OCI-LY3 (cell line): ENCODE data around the gene NUBP2.

ENCODE experiments used
- H2AFZ ChIP-seq: fragments of 200-600, 300-600 bp; shearing (Covaris generic); 2 replicates; pipeline ENCODE4 v1.6.0; 2014; ENCODE audit warnings: antibody characterized with exemption, low read depth, low read length
- H3K27ac ChIP-seq: fragments of 200-600, 300-600 bp; sonication (generic); 2 replicates; pipeline ENCODE4 v1.5.1; 2014; ENCODE audit warnings: mild to moderate bottlenecking, low read length, moderate library complexity, mixed read lengths
- H3K27me3 ChIP-seq: fragments of 200-600, 300-600 bp; sonication (generic); 2 replicates; pipeline ENCODE4 v1.6.1; 2014; ENCODE audit warnings: low read depth, low read length, mixed read lengths
- H3K36me3 ChIP-seq: fragments of 200-600, 300-600 bp; sonication (generic); replicated peaks from 2 replicates; pipeline ENCODE3; 2014; ENCODE audit warnings: low read depth, low read length, mixed read lengths
- H3K4me1 ChIP-seq: fragments of 300-600, 200-600 bp; sonication (generic); 2 replicates; pipeline ENCODE4 v1.6.1; 2014; ENCODE audit warnings: low read length, mixed read lengths
- H3K4me2 ChIP-seq: fragments of 200-600, 300-600 bp; sonication (generic); 2 replicates; pipeline ENCODE4 v1.6.1; 2014; ENCODE audit warnings: low read length, mixed read lengths
- H3K4me3 ChIP-seq: fragments of 300-600, 200-600 bp; sonication (generic); 2 replicates; pipeline ENCODE4 v1.5.1; 2014; ENCODE audit warnings: antibody characterized with exemption, mild to moderate bottlenecking, low read length, moderate library complexity
- H3K79me2 ChIP-seq: fragments of 300-600, 200-600 bp; shearing (Covaris generic); 2 replicates; pipeline ENCODE4 v1.6.1; 2014; ENCODE audit warnings: mild to moderate bottlenecking, low read length, mixed read lengths
- H3K9ac ChIP-seq: fragments of 300-600, 200-600 bp; shearing (Covaris generic); 2 replicates; pipeline ENCODE4 v1.6.0; 2014; ENCODE audit warnings: mild to moderate bottlenecking, low read length, moderate library complexity
- H3K9me3 ChIP-seq: fragments of 200-600, 300-600 bp; shearing (Covaris generic); 2 replicates; pipeline ENCODE4 v1.6.1; 2014; ENCODE audit warnings: low read length, mixed read lengths; ENCODE audit not compliant: insufficient read depth
- H4K20me1 ChIP-seq: fragments of 200-600, 300-600 bp; sonication (generic); 2 replicates; pipeline ENCODE4 v1.6.1; 2016; ENCODE audit warnings: low read length, mixed read lengths; ENCODE audit not compliant: insufficient read depth
- CTCF ChIP-seq: fragments of 200-600, 300-600 bp; sonication (generic); IDR thresholded peaks from 2 replicates; pipeline ENCODE4 v1.5.1; 2014; ENCODE audit warnings: antibody characterized with exemption, low read length, low read depth
- EZH2phosphoT487 ChIP-seq: fragments of 200-600 bp; shearing (Covaris generic); IDR thresholded peaks from 2 replicates; pipeline ENCODE4 v1.6.1; 2018; ENCODE audit warnings: antibody characterized with exemption, mixed run types, low read depth

The NUBP2 gene

DNA sequence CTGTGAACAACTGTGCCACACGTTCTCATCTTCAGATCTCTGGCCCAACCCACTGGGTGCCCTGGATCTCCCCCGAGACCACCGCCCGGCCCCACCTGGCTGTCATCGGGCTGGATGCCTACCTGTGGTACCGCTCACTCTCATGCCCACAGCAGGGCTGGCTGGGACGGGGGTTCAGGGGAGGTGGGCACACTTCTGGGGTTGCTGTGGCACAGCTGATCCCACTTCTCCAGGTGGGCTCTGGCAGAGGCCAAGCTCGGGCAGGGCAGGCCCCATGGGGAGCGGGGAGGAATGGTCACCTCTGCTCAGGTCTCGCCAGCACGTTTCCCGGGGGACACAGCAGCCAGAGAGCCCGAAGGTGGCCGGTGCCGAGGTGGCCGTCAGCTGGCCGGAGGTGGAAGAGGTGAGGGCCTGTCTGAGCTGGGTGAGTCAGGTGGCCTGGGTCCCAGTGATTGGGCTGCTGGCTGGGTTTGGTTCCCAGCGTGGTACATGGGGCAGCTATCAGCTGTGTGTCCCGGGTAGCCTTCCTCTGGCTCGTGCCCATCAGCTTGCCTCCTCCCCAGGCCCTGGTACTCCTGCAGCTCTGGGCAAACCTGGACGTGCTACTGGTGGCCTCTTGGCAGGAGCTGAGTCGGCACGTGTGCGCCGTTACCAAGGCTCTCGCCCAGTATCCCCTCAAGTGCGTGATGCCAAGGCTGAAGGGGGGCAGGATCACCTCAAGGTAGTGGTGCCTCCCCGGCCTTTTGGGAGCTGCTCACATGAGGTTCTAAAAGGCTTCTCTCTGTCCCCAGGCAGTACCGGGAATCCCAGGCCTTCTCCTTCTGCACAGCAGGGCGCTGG, 7.5 kb upstream of the NUBP2 start:
- no peak for TF ChIP-seq CTCF
- no peak for TF ChIP-seq EZH2phosphoT487
- H2AFZ ChIP-seq = no peak overlapping the region
- no peak overlapping the region for H3K27ac ChIP-seq
- H3K79me2 ChIP-seq = peaks cover 35% of the 10 kb centered on the region
- H3K27me3 ChIP-seq = no peaks in the 10 kb centered on the region
- no peaks in the 10 kb centered on the region for H3K9me3 ChIP-seq
- no peaks in the 10 kb centered on the region for H4K20me1 ChIP-seq
- H3K9ac ChIP-seq = no peak overlapping the region
- peaks cover 12% of the 10 kb centered on the region for H3K4me1 ChIP-seq
- H3K4me3 ChIP-seq = no peak overlapping the region
- H3K4me2 ChIP-seq = no peak overlapping the region; the same call in 1 of the 2 replicates
- peaks cover 4% of the 10 kb centered on the region for H3K36me3 ChIP-seq

DNA sequence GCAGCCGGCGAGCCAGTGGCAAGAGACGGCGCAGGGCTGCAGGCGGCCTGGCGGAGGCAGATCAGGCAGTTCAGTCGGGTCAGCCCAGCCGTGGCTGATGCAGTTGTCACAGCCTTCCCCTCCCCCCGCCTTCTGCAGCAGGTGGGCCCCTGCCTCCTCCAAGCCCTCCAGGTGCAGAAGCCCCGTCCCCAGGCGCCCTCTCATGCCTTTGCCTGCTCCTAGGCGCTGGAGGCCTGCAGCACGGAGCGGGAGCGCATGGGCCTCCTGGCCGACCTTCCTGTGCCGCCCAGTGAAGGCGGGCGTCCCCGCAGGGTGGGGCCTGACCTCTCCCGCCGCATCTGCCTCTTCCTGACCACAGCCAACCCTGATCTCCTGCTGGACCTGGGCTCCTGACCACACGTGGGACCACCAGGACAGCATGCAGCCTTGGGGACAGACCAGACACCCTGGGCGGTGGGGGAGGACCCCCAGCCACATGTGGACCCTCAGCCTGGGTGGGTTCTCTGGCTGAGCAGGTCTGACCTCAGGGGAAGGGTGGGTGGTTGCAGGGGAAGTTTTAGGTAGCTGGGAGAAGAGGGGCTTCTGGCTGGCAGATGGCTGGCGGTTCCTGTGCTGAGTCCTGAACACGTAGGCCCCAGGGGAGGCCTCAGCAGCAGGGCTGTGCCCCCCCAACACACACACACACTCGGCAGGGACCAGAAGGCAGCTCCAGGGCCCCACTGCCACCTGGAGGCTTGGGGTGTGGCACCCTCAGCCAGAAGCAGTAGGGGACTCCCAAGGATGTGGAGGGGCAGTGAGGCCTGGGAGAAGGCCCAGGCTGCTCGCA, 6.7 kb upstream of the NUBP2 start:
- Histone ChIP-seq H2AFZ (no peak overlapping the region), H3K4me2 (no peak overlapping the region), H3K79me2 (peaks cover 35% of the 10 kb centered on the region), H3K27me3 (no peaks in the 10 kb centered on the region), H3K9ac (no peak overlapping the region), H3K27ac (no peak overlapping the region), H3K9me3 (no peaks in the 10 kb centered on the region), H3K36me3 (peaks cover 3% of the 10 kb centered on the region), H4K20me1 (no peaks in the 10 kb centered on the region), H3K4me1 (peaks cover 9% of the 10 kb centered on the region), H3K4me3 (no peak overlapping the region)
- TF ChIP-seq EZH2phosphoT487 (no peak), CTCF (no peak)

DNA sequence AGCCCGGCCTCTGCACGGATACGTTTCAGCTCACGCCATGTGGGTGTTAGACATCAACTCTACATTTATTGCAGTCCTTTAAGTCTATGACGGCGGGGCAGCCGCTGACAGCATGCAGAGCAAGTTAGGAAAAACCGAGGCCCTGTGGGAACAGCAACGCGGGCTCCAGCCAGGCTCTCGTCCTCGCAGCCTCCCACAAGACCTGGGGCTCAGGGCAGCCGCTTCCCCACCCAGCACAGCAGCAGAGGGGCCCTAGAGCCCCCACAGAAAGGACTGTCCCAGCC, 6.1 kb upstream of the NUBP2 start:
- Histone ChIP-seq H4K20me1 (no peaks in the 10 kb centered on the region), H3K27ac (no peak overlapping the region), H3K9me3 (no peaks in the 10 kb centered on the region), H3K4me2 (no peak overlapping the region), H3K4me3 (no peak overlapping the region), H3K27me3 (no peaks in the 10 kb centered on the region), H2AFZ (no peak overlapping the region), H3K9ac (no peak overlapping the region), H3K36me3 (peaks cover 3% of the 10 kb centered on the region), H3K4me1 (peaks cover 14% of the 10 kb centered on the region), H3K79me2 (peaks cover 37% of the 10 kb centered on the region)
- TF ChIP-seq EZH2phosphoT487 (no peak), CTCF (no peak)

- no peak for TF ChIP-seq CTCF
- no peak for TF ChIP-seq EZH2phosphoT487
- Histone ChIP-seq H3K4me2 (no peak overlapping the region), H3K9me3 (no peaks in the 10 kb centered on the region), H3K36me3 (peaks cover 2% of the 10 kb centered on the region), H3K4me3 (no peak overlapping the region), H3K27ac (no peak overlapping the region), H2AFZ (no peak overlapping the region), H4K20me1 (no peaks in the 10 kb centered on the region), H3K27me3 (no peaks in the 10 kb centered on the region), H3K9ac (no peak overlapping the region), H3K4me1 (peaks cover 15% of the 10 kb centered on the region), H3K79me2 (peaks cover 37% of the 10 kb centered on the region)
Observed at GRCh38 chr16:1776991-1777374, 5.8 kb upstream of the NUBP2 start.
